ENCODE measurements around the gene HJURP. TPM values are rescaled to one million over a fixed set of nuclear protein-coding genes. Genes with fewer than 3 reads are reported as not detected.

Gene HJURP
- polyA plus RNA-seq, 3 donors, result 23.2 to 25.0 (median 24.1) TPM

DNA sequence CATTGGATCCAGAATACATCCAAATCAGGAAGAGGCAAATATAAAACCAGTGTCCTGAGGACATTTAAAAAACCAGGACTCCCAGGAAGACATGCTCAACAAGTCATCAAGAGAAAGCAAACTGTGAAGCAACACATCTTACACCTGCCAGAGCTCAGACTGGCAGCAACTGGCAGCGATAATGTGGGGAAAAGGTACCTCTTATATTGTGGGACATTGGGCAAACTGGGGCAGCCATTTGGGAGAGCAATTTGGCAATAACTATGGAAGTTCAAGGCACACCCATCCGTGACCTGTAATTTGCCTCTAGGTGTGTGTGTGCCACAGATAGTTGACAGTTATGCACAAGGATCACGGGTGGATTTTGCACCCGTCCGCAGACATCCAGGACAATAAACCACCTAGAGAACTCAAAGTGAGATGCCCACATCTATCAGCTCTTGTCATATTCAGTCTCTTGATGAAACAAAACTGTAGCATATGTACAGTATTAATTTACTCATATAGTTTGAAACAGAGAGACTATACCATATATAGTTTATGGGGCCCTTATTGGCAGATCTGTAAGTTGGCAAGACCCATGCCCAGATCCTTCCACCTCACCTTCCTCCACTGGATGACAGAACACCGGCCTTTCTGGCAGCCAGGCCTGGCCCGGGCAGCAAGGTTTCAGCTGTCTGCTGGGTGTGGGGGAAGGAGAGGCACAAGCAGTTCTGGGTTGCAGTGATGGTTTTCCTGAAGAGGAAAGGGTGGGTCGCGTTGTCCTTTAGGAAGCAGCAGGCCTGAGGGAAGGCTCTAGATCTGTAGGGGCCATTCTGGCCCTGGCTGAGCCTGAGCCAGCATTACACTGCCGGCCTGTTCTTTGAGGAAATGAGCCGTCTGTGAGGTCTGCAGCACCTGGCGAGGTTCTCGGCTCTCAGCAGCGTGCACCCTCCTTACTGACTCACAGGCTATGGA, 18.8 kb downstream of the HJURP start:
- DNase-seq (ENCODE audit: extremely low read depth in 1 of 11, low read depth in 9 of 11, low spot score in 4 of 11), result no peak

DNA sequence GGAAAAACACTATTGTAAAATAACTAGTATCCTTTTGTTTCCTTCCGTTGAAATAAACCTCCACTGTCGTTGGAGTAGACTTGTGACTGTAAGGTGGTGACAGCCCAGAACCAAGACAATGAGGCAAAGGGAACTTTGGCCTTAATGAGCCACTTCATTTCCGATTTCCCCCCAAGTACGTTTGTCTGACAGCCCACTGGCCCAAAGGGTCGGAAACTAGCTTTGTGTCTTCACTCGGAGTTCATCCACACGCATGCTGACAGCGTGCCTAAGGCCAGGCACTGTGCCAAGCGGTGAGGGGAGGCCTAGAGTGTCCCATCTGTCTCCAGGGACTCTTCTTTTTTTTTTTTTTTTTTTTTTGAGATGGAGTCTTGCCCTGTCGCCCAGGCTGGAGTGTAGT, 21.0 kb downstream of the HJURP start:
- DNase-seq (ENCODE audit: extremely low read depth in 1 of 11, low read depth in 9 of 11, low spot score in 4 of 11), result no peak

DNA sequence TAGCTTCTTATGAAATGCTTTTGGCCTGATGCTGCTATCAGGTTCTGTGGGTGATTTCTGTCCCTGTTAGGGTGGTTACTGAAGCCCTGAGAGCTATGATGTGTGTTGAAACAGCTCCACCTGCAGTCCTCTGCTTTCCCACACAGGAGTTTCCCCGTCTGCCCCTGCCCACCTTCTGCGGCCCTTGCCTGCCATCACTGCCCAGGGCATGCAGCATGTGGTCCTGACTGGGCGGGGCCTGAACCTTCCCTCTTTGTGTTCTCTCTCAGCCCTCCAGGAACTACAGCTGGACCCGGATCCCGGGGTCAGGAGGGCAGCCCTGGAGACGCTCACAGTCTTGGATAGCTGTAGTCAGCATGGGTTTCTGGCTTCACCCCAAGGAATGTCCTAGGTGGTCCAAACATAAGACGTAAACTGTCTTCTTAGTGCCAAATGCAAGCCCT, 21.4 kb downstream of the HJURP start:
- DNase-seq (ENCODE audit: extremely low read depth in 1 of 11, low read depth in 9 of 11, low spot score in 4 of 11), result peak in 3 of 11 donors; percentile 15 to 30 (median 21)

DNA sequence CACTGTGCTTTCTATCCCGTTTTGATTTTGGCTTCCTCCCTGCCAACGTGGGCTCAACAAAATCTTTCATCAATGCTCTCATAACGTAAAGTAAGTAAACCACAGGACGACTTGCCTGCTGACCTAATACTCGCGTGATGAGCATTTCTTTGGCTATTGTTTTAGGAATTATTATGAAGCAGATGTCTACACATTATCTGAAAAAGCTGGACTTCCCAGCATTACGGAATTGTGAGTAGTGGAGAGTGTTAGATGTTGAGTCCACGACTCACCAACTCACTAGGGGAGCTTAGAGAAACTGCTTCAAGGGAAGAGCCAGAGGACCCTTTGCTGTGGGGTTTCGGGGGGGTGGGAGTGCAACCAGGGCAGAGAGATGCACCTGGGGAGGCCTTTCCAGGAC, 21.9 kb downstream of the HJURP start:
- DNase-seq (ENCODE audit: extremely low read depth in 1 of 11, low read depth in 9 of 11, low spot score in 4 of 11), result no peak

DNA sequence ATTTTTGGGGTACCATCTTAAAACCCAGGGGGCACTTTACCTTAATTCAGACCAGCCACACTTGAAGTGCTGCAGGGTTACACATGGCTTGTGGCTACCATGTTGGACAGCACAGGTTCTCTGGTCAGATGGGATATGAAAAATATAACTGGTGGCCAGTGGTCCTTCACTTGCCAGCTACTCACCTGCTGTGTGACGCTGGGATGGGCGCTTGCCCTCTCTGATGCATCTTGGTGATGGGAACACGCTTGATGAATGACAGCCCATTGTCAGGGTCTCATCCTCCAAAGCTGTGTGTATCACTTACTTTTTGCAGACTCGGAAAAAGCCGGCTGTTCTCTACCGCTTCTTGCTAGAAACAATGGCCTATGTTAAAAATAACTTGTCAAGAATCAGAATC, 22.5 kb downstream of the HJURP start:
- no peak for DNase-seq (ENCODE audit: extremely low read depth in 1 of 11, low read depth in 9 of 11, low spot score in 4 of 11)

DNA sequence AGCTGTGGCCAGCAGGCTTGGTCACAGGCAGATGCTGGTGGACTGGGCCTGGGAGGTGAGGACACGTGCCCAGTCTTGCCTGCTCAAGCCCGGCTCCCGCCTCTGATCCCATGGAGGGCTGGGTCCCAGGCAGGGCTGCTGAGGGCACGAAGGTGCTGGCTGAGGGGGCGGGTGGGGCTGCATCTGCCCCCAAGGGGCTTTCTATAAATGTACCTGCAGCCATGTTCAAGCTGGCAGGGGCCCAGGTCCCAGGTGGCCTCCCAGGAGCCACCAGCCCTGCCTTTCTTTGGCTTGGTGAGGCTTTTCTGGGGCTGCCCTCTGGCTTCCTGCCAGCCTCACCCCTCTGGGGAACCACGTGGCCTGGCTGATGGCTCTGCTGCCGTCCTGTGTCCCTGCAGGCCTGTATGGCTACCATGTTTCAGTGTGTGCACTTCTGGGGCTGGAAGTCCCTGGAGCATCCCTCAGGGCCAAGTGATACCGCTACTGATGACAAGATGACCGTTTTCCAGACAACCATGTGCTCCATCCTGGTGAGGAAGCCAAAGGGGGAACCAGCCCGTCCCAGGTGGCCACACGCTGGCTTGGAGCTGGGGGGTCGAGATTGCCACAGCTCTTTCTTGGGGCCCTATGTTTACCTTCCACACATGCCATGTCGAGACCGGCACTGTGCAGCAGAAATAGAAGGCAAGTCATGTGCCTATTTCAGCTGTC, 23.2 kb downstream of the HJURP start:
- no peak for DNase-seq (ENCODE audit: extremely low read depth in 1 of 11, low read depth in 9 of 11, low spot score in 4 of 11)

DNA sequence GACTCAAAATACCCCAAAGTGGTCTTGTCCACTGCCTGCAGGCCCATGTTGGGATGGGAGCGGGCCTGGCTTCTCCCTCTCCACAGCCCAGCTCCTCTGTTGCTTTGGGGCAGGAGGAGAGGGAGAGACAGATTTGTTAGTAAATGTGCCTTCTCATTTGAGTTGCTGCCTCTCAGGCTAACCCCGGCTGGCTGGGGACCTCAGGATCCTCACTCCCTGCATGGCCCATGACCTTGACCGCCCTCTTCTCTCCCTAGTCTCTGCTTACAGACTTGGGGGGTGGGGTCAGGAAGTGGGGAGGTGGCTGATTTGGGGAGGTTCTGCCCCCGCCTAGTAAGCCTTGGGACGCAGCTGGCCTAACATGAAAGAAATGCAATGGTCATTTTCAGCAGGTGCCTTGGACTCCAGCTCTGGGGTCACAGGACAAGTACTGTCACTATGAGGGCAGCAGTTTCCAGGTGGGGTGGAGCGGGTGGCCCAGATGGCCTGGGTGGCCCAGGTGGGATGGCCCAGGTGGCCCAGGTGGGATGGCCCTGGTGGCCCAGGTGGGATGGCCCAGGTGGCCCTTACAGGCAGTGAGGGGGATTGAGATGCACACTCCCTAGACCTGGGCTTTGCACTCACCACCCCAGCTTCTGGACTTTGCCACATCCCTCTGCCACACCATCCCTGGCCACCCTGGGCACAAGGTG, 24.1 kb downstream of the HJURP start:
- DNase-seq (ENCODE audit: extremely low read depth in 1 of 11, low read depth in 9 of 11, low spot score in 4 of 11), result no peak

DNA sequence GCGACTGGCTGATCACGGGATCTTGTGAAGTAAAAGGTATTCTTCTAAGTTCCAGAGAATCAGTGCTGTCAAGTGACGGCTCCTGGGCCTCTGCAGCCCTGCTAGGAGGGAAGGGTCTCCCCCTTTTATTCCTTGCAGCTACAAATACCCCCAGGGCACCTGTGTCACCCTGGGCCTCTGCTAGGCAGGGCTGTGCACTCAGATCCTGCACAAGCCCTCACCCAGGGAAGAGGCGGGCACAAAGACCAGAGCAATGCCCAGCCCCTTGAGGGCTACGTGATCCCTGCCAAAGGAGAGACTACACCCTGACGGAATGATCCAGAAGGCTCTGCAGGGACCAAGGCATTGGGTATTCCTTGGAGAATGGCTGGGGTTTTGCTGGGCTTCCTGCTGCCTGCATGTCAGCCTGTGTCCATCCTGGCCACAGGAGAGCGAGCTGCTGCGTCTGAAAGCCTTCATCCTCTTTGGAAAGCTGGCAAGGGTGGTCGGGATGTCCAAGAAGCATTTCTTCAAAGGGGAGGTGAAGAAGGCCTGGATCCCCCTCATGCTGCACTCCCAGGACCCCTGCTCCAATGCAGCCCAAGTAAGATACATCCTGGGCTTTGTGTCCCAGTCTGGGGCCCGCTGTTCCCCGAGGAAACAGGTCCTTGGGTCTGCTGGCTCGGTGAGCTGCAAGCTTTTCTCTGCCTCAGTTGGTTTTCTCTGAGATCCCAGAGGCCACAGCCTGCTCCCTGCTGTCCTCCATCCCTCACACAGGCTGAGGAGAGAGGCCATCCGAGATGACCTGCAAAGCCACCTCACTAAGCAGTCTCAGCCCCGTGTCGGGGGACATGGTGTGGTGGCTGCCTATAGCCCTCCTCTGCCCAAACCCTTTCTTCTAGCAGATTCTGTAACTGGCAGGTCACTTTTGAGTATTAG, 24.9 kb downstream of the HJURP start:
- DNase-seq (ENCODE audit: extremely low read depth in 1 of 11, low read depth in 9 of 11, low spot score in 4 of 11), result no peak

DNA sequence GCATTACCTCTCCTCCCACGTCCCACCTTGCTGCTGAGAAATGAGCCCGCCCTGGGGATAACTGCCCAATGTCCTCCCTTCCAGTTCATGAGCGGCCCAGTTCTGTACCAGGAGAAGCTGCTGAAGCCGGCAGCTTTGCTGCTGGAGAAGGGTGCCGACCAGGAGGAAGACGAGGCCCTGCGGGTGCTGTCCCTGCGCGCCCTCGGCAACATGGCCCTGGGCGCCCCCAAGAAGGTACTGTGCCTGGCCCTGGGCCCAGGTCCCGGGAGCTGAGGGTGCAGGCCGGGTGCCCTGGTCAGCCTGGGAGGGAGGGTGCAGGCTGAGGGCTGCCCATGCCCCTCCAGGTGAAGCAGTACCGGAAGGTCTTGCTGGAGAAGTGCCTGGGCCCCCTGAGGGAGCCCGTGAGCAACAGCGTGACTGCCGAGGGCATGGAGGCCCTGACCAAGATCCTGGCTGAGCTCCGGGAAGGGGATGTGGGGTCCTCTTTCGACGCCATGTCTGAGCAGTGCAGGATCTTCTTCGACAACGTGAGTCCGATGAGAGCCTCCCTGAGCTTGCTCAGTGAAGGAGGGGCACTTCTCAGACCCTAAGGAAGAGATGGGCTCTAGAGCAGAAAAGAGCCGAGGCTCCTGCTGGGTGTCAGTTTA, 25.7 kb downstream of the HJURP start:
- DNase-seq (ENCODE audit: extremely low read depth in 1 of 11, low read depth in 9 of 11, low spot score in 4 of 11), result no peak

DNA sequence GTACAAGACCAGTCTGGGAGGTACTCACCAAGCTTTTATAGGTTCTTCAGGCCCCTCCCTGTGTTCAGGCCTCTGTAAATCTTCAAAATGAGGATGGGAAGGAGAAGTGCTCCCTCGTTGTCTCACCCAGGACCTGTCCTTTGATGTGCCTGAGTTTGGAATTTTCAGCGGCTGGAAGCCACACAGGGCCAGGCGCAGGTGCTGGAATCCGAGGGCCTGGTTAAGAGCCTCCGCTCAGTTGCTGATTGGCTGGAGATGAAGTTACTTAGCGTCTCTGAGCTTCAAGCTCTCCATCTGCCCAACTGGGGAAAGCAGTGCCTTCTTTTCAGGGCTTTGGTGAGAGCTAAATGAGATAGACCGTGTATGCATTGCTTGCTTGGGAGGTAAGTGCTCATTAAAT, 30.0 kb downstream of the HJURP start:
- DNase-seq (ENCODE audit: extremely low read depth in 1 of 11, low read depth in 9 of 11, low spot score in 4 of 11), result no peak

DNA sequence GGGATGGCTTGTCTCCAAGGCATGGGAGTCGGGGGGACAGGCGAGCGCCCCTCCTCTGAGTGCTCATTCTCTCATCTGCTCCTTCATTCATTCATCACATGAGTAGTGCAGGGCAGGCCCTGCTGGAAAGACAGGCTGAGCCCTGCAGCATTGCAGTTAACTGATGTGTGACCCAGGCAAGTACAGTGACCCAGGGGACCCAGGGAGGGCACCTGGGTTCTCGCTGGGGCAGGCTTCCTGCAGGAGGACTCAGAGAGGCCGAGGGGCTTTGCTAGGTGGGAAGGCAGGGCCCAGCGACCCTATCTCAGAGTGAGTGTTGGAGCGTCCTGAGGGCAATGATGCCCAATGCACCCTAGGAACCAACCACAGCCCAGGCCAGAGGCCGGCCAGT, 30.6 kb downstream of the HJURP start:
- no peak for DNase-seq (ENCODE audit: extremely low read depth in 1 of 11, low read depth in 9 of 11, low spot score in 4 of 11)

DNA sequence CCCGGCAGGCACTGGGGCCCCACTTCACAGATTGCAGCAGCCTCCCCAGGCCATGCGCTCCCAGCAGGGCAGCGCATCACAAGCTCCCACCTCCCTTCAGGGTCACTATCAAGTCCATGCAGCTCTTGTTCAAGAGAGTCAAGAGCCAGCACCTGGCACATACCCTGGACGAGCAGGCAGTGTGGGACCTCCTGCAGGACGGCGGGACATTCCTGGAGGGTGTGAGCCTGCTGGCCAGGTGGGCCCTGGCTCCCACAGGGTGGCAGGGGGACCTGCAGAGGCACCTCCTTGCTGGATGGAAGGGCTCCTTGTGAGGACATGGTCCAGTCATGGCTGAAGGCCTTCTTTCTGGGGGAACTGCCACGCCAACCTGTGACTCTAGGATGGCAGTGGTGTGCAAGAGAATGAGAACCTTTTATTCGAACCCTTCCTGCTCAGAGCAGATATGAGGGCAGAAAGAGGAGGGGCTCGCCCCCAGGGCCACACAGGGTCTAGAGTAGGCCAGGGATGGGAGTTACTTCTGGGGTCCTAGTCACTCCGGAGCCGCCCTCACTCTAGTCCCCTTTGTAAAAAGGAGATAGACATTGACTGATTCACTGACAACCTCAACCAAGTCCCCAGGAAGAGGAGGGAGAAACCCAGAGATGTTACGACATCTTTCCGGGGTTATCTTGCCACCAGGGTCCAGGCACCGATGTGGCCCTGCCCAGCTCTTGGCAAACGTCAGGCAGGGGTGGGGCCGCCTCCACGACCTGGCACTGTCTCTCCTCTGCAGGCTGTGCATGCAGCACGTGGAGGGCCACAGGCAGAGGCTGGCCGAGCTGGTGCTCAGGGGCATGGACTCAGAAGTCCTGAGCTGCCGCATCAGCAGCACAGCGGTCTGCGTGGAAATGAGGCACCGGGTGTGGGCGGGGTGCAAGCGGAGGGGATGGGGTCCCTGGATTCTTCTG, 31.3 kb downstream of the HJURP start:
- no peak for DNase-seq (ENCODE audit: extremely low read depth in 1 of 11, low read depth in 9 of 11, low spot score in 4 of 11)

DNA sequence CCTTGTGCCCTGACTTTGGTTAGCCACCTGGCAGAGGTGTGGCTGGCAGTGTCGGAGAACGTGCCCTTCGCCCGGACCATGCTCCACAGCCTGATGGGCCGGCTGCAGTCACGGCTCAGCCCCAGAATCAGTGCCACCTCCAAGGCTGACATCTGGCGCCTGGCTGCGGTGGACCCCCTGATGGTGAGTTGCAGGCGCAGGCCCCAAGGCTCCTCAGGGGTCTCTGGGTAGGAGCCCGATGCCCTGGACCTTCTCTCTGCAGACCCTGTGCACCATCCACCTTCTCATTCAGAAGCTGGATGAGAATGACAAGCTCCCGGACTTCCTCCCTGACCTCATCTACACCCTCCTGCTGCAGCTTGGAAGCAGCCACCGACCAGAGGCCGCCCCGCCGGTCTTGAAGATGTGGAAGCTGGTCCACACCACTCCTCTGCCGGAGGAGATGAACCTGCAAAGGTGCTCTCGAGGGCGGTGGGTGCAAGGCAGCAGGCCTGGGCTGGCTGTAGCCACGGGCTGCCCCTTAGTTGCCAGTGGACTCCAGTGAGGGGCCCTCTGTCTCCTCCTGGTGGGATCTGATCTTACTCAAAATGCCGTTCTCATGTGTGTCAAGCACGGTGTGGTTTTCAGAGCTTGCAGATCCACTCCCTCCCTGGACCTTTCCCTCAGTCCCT, 32.1 kb downstream of the HJURP start:
- DNase-seq (ENCODE audit: extremely low read depth in 1 of 11, low read depth in 9 of 11, low spot score in 4 of 11), result no peak

DNA sequence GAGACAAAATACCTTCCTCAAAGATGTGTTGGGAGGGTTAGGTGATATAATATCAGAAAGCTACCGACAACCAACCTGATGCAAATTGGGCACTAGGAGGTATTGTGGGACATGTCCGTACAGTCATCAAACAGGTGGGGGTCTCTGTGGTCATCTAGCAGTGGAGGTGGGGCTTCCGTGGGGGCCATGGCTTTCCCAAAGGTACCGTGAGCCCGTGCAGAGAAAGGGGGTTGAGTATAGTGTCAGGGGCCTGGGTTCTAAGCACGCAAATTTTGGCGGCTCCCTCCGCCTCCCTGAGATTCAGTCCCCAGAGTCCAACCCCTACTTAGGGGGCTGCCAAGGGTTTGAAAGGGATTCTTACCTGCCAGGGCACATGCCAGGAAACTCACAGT, 32.6 kb downstream of the HJURP start:
- DNase-seq (ENCODE audit: extremely low read depth in 1 of 11, low read depth in 9 of 11, low spot score in 4 of 11), result no peak

DNA sequence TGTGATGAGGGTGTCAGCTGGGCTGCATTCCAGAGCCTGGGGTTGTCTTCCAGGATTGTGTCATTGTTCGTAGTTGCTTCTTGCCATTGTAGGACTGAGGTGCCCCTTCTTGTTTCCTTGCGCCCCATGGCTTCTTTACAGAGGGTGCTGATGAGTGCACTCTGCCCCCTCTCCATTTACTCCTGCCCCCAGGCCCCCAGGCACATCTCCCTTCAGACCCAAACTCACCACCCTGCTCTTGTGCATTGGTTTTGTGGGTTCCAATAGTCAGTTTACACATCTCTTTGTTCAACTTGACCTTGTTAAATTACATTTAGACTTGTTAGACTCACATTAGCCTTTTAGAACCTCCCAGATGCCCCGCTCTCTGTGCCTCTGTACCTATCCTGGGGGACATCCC, 33.1 kb downstream of the HJURP start:
- DNase-seq (ENCODE audit: extremely low read depth in 1 of 11, low read depth in 9 of 11, low spot score in 4 of 11), result no peak

DNA sequence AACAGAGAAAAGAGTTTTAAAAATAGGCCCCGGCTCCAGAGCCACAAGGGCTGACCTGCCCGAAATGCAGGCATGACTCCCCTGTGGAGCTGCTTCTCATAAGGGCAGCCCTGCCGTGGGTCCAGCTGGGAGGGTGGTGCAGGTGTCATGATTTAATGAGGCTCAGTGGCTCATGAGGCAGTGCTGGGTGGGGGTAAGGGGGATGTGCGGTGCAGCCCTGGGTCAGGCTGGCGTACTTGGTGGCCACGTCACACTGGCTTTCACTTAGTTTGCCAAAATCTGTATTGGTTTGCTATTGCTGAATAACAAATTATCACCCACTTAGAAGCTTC, 33.6 kb downstream of the HJURP start:
- DNase-seq (ENCODE audit: extremely low read depth in 1 of 11, low read depth in 9 of 11, low spot score in 4 of 11), result no peak

Measured in renal cortex interstitium (tissue), 11 donors.